T-helper 17 cell (primary cell): ENCODE measurements around the gene AK5. TPM values are rescaled to one million over a fixed set of nuclear protein-coding genes. Genes with fewer than 3 reads are reported as not detected.

Source experiments
- ATAC-seq: fragments of 150-1000 bp; cut with Tn5 transposase; 2 replicates; pipeline ENCODE4 v1.10.0; 2021; ENCODE audit warnings: mild to moderate bottlenecking, moderate library complexity
- DNase-seq, 3 donors: peaks; one replicate each; pipeline versions ENCODE4 v3.0.0 to v3.0.0-alpha.2; 2020 to 2021
- H3K9me3 ChIP-seq: one replicate; pipeline ENCODE4 v1.7.0; 2013; ENCODE audit warnings: low read length, mild to moderate bottlenecking; ENCODE audit not compliant: control insufficient read depth, poor library complexity, severe bottlenecking
- H3K27ac Mint-ChIP-seq: one replicate; pipeline ENCODE4 v1.8.0; 2022; ENCODE audit warnings: mild to moderate bottlenecking, moderate library complexity, mixed read lengths
- H3K27me3 Mint-ChIP-seq: one replicate; pipeline ENCODE4 v1.8.0; 2022; ENCODE audit warnings: mixed read lengths
- H3K36me3 Mint-ChIP-seq: one replicate; pipeline ENCODE4 v1.8.0; 2022; ENCODE audit warnings: low read depth, mixed read lengths
- H3K4me1 Mint-ChIP-seq: one replicate; pipeline ENCODE4 v1.8.0; 2022; ENCODE audit warnings: mild to moderate bottlenecking, mixed read lengths
- H3K4me3 Mint-ChIP-seq: one replicate; pipeline ENCODE4 v1.8.0; 2022; ENCODE audit warnings: mild to moderate bottlenecking, moderate library complexity, mixed read lengths
- total RNA-seq, 4 donors: library from RNA in 2 of 4; stranded (reverse) in 2 of 4; gene quantifications; one replicate each; pipeline ENCODE4 v1.2.3 and lab custom pipeline; 2022 to 2026

The AK5 gene
- total RNA-seq, 2 donors from 2014 or later = 2.7 to 5.5 TPM

DNA sequence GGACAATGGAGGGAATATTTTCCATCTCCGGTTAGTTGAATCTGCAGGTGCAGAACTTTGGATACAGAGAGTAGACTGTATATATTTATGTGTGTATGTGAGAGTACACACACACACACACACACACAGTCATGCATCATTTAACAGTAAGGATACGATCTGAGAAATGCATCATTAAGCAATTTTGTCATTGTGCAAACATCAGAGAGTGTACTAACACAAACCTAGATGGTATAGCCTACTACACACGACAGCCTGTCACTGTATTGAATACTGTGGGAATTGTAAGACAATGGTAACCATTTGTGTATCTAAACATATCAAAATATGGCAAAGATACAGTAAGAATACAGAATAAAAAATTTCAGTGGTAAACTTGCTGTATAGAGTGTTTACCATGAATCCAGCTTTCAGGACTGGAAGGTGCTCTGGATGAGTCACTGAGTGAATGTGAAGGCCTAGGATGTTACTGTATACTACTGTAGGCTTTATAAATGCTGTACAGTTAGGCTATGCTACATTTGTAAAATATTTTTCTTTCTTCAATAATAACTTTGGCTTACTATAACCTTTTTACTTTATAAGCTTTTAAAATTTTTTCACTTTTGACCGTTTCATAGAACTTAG is 262.1 kb downstream of the AK5 start:
- Mint-ChIP-seq H3K27ac (no peak overlapping the region), H3K36me3 (peaks cover 3% of the 10 kb centered on the region), H3K4me1 (no peaks in the 10 kb centered on the region), H3K27me3 (no peaks in the 10 kb centered on the region), H3K4me3 (no peak overlapping the region)
- H3K9me3 ChIP-seq = no peaks in the 10 kb centered on the region
- ATAC-seq = no peak
- no peak for DNase-seq

DNA sequence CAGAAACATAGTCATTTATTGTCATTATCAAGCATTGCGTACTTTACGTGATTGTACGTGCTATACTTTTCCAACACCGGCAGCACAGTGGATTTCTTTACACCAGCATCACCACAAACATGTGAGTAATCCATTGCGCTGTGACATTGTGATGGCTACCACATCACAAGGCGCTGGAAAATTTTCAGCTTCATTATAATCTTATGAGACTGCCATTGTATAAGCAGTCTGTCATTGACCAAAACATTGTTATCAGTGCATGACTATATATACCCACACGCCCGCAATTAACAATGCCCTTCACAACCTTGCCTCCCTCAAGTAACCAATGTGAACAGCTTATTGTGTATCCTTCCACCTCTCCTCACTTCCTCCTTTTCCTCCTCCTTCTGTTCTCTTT is 263.0 kb downstream of the AK5 start:
- ATAC-seq (no peak), DNase-seq (no peak)
- Mint-ChIP-seq H3K36me3 (peaks cover 3% of the 10 kb centered on the region), H3K27ac (no peak overlapping the region), H3K4me1 (no peaks in the 10 kb centered on the region), H3K4me3 (no peak overlapping the region), H3K27me3 (no peaks in the 10 kb centered on the region)
- no peaks in the 10 kb centered on the region for H3K9me3 ChIP-seq

DNA sequence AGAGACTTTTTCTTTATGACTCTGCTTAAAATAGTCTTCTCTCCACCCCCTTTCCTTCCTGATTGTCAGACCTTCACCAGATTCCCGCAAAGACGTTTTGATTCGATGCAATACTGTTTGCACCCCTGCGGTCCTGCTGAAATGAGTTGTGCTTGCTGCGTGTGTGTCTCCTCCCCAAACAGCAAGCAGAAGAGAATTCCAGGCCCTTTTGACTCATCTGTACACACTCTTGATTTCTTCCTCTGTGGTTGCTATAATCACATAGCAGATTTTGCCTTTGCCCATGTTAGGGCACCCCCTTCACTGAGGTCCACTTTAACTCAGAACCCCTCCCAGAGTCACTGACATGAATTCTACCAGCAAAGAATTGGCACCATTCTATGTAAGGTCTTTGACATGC is 264.2 kb downstream of the AK5 start:
- no peak overlapping the region for H3K27ac Mint-ChIP-seq
- DNase-seq = no peak
- no peak for ATAC-seq
- H3K4me3 Mint-ChIP-seq = no peak overlapping the region
- no peaks in the 10 kb centered on the region for H3K4me1 Mint-ChIP-seq
- peaks cover under 1% of the 10 kb centered on the region for H3K27me3 Mint-ChIP-seq
- peaks cover 3% of the 10 kb centered on the region for H3K36me3 Mint-ChIP-seq
- H3K9me3 ChIP-seq = no peaks in the 10 kb centered on the region

DNA sequence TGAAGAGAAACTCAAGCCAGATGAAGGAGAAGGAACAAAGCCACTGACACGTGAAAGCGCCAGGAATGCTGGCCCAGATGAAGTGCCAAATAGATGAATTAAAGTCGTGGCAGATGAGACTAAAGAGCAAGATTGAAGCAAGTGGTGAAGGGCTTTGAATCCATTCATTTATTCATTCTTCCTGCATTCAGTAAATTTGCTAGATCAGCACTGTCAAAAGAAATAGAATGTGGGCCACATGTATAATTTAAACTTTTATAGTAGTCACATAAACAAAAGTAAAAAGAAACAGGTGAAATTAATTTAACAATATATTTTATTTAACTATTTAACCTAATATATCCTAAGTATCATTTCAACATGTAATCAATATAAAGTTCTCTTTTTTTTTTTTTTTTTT is 265.1 kb downstream of the AK5 start:
- Mint-ChIP-seq H3K27me3 (peaks cover 5% of the 10 kb centered on the region), H3K4me1 (no peaks in the 10 kb centered on the region), H3K4me3 (no peak overlapping the region), H3K27ac (no peak overlapping the region), H3K36me3 (peaks cover 5% of the 10 kb centered on the region)
- DNase-seq = no peak
- no peaks in the 10 kb centered on the region for H3K9me3 ChIP-seq
- no peak for ATAC-seq

DNA sequence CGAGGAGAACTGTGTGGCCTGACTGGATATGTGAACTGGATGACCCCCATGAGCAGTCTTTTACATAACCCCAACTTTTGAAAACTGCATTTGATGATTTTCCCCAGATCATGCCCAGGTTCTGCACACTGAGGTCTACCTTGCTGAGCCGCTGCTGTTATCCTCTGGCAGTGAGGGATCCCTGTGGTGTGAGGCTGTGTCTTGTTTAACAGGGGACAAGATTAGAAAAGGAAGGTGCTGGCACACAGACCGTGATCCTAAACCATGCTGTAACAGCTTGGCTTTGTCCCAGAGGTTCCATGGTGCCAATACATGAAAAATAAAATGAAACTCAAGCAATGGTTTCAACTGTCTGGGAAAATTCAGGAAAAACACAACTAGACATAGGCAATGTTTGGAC is 266.5 kb downstream of the AK5 start:
- H3K27me3 Mint-ChIP-seq = peaks cover 5% of the 10 kb centered on the region
- ATAC-seq (no peak), DNase-seq (no peak)
- H3K27ac Mint-ChIP-seq = no peak overlapping the region
- H3K36me3 Mint-ChIP-seq = peaks cover 5% of the 10 kb centered on the region
- no peak overlapping the region for H3K4me3 Mint-ChIP-seq
- no peaks in the 10 kb centered on the region for H3K4me1 Mint-ChIP-seq
- no peaks in the 10 kb centered on the region for H3K9me3 ChIP-seq

DNA sequence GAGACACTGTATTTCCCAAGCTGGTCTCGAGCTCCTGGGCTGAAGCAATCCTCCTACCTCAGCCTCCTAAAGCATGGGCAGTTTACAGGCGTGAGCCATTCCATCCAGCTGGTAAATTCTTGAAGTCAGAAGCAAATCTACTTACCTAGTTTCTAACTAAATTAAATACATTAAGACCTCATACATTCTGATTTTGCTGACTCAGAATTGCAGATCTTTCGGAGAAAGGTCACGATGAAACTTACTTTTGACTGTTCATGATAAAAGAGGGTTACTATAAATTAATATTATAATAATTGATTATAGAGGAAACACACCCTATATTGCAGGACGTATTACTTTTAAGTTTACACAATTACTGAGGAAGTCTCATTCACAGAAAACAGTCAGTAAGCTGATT is 268.3 kb downstream of the AK5 start:
- Mint-ChIP-seq H3K27ac (no peak overlapping the region), H3K27me3 (peaks cover 5% of the 10 kb centered on the region), H3K4me1 (no peaks in the 10 kb centered on the region), H3K36me3 (peaks cover 3% of the 10 kb centered on the region), H3K4me3 (no peak overlapping the region)
- ATAC-seq = no peak
- H3K9me3 ChIP-seq = no peaks in the 10 kb centered on the region
- DNase-seq = no peak

DNA sequence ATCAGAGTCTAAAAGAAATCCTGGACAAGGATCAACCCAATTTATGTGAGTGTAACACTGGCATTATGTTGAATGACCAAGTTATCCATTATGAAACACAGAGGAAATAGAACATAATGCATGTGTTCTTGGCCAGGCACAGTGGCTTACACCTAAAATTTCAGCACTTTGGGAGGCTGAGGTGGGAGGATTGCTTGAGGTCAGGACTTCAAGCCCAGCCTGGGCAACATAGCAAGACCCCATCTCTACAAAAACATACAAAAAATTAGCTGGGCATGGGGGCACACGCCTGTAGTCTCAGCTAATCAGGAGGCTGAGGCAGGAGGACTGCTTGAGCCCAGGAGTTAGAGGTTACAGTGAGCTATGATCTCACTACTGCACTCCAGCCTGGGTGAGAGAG is 270.8 kb downstream of the AK5 start:
- Mint-ChIP-seq H3K4me3 (no peak overlapping the region), H3K27me3 (peaks cover 5% of the 10 kb centered on the region), H3K36me3 (peaks cover 2% of the 10 kb centered on the region), H3K4me1 (peaks cover 6% of the 10 kb centered on the region), H3K27ac (no peak overlapping the region)
- DNase-seq = no peak
- no peaks in the 10 kb centered on the region for H3K9me3 ChIP-seq
- ATAC-seq = no peak

DNA sequence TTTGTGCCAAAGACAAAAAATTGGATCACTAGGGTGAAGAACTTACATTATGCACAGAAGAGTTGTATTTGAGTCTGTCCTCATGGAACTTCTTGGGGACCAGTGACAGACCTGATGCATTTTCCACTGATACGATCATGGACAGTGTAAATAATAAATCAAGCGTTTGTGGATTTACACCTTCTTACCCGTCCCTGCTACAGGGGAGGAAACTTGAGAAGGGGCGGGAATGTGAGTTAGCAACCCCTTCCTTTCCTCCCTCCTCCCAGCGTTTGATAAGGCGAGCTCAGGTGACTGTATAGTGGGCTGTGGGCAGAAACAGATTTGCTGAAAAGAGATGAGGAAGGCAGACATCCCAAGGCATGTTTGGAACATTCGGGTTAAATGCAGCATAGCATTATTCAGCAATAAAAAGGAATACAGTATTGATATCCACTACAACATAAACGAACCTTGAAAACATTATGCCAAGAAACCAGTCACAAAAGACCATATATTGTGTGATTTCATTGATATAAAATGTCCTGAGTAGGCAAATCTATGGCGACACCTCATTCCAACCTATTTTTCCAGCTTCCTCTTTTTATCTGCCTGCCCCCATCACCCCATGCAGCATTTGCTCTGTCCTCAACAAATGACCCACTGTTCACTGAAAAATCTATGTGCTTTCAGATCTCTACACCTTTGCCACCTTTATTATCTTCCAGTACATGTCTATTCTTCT is 271.9 kb downstream of the AK5 start:
- no peak for ATAC-seq

DNA sequence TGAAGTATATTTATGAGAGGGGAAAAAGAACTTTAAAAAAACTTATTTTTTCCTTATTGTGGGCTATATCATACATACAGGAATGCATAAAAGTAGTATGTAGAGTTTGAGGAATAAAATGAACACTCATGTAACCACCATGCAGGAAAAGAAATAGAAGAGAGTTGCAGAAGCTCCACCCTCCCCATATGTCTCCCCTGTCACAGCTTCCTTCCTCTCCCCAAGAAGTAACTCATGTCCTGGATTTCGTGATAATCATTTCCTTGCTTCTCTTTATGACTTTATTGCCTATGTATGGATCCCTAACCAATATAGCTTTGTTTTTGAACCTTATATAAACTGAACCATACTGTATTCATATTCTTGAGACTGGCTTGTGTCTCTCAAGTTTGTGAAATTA is 274.2 kb downstream of the AK5 start:
- DNase-seq (no peak), ATAC-seq (no peak)
- peaks cover 4% of the 10 kb centered on the region for H3K27me3 Mint-ChIP-seq
- peaks cover 9% of the 10 kb centered on the region for H3K4me1 Mint-ChIP-seq
- H3K9me3 ChIP-seq = no peaks in the 10 kb centered on the region
- no peak overlapping the region for H3K27ac Mint-ChIP-seq
- H3K36me3 Mint-ChIP-seq = peaks cover 2% of the 10 kb centered on the region
- H3K4me3 Mint-ChIP-seq = no peak overlapping the region

More for the DNA sequence above, 271.9 kb downstream of the AK5 start:
- Mint-ChIP-seq H3K27ac (no peak overlapping the region), H3K4me1 (peaks cover 6% of the 10 kb centered on the region), H3K36me3 (peaks cover 2% of the 10 kb centered on the region), H3K4me3 (no peak overlapping the region), H3K27me3 (peaks cover 5% of the 10 kb centered on the region)
- no peak for DNase-seq
- no peaks in the 10 kb centered on the region for H3K9me3 ChIP-seq

DNA sequence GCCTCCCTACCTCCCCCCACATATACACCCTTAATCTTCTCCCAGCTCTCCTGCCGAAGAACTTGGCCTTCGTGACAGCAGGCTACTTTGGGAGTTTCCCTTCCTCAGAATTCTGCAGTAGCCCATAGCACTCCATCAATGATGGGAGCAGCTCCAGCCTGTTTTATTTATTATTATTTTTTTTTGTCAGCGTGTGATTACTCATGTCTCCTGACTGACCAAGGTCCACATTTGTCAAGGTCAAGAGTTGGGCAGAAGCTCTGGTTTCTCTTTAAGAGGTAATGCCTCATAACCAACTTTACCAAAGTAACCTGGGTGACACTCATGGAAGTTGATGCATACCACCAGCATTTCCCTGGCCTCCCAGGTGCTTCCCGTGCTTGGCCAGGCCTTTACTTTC is 275.2 kb downstream of the AK5 start:
- Mint-ChIP-seq H3K27ac (peak overlapping the region; percentile 19), H3K4me1 (peaks cover 9% of the 10 kb centered on the region), H3K4me3 (no peak overlapping the region), H3K27me3 (no peaks in the 10 kb centered on the region), H3K36me3 (no peaks in the 10 kb centered on the region)
- H3K9me3 ChIP-seq = no peaks in the 10 kb centered on the region
- no peak for ATAC-seq
- DNase-seq = no peak

DNA sequence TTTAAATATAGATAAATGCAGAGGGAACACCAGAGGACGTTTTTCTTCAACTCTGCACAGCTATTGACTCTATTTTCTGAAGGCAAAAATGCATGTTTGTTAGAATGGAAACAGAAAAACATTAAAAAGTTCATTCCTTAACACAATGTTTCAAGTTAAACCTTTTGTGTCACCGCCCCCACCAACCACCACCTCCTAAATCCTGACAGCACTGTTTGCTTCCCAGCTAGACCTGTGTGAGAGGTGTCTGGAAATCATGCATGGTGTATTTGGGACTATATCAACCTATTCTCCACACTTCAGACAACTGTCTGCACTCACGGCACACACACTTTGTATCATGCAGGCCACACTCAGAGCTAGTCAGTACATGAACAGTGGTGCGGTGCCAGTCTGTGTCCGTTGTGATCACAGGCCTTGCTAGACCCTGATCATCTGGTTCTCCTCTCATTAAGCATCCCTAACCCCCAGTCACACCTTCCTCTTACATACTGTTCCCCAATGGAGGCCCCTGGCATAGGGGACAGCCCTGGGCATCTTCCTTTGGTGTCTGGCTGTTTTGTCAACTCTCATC is 276.9 kb downstream of the AK5 start:
- no peak for ATAC-seq
- Mint-ChIP-seq H3K27me3 (no peaks in the 10 kb centered on the region), H3K4me1 (peaks cover 9% of the 10 kb centered on the region), H3K36me3 (no peaks in the 10 kb centered on the region), H3K4me3 (no peak overlapping the region), H3K27ac (no peak overlapping the region)
- H3K9me3 ChIP-seq = no peaks in the 10 kb centered on the region
- no peak for DNase-seq

DNA sequence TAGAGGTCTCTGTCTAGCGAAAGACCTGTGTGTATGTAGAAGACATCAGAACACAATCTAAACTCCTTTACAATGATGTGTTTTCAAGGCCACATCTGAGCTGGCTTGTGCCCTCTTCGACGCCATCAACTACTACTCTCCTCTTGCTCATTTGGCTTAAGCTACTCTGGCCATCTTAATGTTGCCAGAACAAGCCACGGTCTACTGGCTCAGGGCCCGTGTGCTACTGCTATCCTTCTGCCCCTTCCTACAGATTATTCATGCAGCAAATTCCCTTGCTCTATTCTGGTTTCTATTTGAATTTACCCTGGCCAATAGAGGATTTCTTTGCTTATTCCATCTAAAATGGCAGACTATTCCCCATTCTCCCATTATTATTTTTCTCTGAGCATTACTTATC is 278.9 kb downstream of the AK5 start:
- Mint-ChIP-seq H3K27ac (no peak overlapping the region), H3K4me1 (peaks cover 12% of the 10 kb centered on the region), H3K36me3 (peaks cover 3% of the 10 kb centered on the region), H3K4me3 (no peak overlapping the region), H3K27me3 (no peaks in the 10 kb centered on the region)
- no peak for ATAC-seq
- H3K9me3 ChIP-seq = no peaks in the 10 kb centered on the region
- DNase-seq = no peak

DNA sequence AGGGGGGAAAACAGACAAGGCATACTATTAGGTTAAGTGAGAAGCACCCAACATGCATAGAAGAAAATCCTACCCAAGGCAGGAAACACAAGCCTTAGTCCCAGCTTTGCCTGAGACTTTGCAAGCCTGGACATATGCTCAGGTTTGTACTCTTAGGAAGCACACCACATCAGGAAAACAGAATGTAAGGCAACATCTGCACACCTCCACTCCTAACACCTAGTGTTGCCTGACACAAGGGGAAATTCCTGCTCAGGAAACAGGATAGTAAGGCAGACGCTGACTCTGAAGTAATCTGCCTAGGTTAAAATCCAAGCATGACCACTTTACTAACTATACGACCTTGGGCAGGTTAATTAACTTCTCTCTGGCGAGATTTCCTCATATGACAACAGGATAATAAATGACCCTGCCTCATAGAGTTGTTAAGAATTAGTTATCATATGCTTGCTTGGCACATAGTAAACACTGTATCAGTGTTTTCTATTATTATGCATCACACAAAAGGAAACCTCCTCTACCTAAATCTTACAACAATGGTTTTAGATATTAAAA is 280.9 kb downstream of the AK5 start:
- no peak for DNase-seq
- Mint-ChIP-seq H3K4me3 (no peak overlapping the region), H3K27me3 (no peaks in the 10 kb centered on the region), H3K36me3 (peaks cover 12% of the 10 kb centered on the region), H3K27ac (no peak overlapping the region), H3K4me1 (peaks cover 6% of the 10 kb centered on the region)
- no peaks in the 10 kb centered on the region for H3K9me3 ChIP-seq
- no peak for ATAC-seq
